LNCAP (cell line): ENCODE data around the gene ADGRG7.

Source experiments
- CTCF ChIP-seq: fragments of 450-650 bp; IDR thresholded peaks from 2 replicates; pipeline ENCODE4 v1.5.1; 2017; ENCODE audit warnings: mild to moderate bottlenecking

The ADGRG7 gene

GRCh38 chr3:100609305-100609704 is at the start of gene ADGRG7:
ADGRG7 (plus strand) TSS chr3:100609601; CDS start chr3:100609857, 256 bp downstream.
- no peak for TF ChIP-seq CTCF

- no peak for TF ChIP-seq CTCF
Measured at GRCh38 chr3:100560426-100560825, 49.0 kb upstream of the ADGRG7 start.

- TF ChIP-seq CTCF: no peak
Measured at GRCh38 chr3:100561459-100562158, 47.8 kb upstream of the ADGRG7 start.

- no peak for TF ChIP-seq CTCF
Measured at GRCh38 chr3:100562224-100562857, 47.1 kb upstream of the ADGRG7 start.

GRCh38 chr3:100563228-100563627 is 46.2 kb upstream of the ADGRG7 start:
- TF ChIP-seq CTCF: no peak

GRCh38 chr3:100563652-100564211 is 45.7 kb upstream of the ADGRG7 start:
- no peak for TF ChIP-seq CTCF

GRCh38 chr3:100570811-100571210 is 38.6 kb upstream of the ADGRG7 start:
- no peak for TF ChIP-seq CTCF
